ENCODE results near the gene SH2B3. TPM values are rescaled to one million over a fixed set of nuclear protein-coding genes. Genes with fewer than 3 reads are reported as not detected.

SH2B3 gene
- total and polyA plus RNA-seq, 2 donors (not counting 1 experiment from before 2014, with no cell fraction given) = 21.9 to 69.4 TPM

DNA sequence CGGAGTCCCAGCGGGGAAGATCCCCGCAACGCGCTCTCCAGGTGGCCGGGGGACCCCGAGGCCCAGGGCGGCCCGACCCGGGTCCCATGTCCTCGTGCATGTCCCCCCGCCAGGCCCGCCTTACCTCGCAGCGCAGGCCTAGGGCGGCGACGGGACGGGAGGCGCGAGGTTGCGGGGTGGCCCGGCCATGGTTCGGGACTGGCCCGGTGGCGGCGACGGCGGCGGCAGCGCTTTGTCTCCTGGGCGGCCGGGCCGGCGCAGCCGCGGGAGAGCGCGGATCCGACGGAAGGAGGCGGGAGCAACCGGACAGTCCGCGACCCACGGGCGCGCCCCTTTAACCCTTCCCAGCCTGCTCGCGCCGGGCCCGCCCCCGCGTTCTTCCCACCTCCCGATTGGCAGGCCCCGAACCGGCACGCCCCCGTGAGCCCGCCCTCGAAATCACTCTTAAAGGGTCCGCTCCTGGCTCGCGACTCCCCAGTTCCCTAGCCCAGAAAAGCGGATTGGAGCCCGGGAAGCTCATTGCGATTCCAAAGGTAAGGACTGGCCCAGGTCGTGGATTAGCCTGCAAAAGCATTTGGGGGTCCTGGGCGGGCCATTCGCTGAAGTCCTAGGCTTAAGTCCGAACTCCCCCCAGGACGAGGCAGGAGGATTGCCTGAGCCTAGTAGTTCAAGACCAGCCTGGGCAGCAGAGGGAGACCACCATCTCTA is 36.8 kb upstream of the SH2B3 start, which contains the start of gene PHETA1:
PHETA1 (minus strand) TSS at position 308 of the 708 bp plus-strand sequence. CDS start 5,668 bp downstream, outside the sequence.
- Histone ChIP-seq H3K27me3 (replicated peaks in 1 of 4; ENCODE audit: control extremely low read depth in 1 of 4, control insufficient read depth in 3 of 4, insufficient read depth in 4 of 4, low read length in 3 of 4) (no peaks in the 10 kb centered on the region), H3K9me3 (ENCODE audit: control extremely low read depth in 1 of 3, control insufficient read depth in 2 of 3, insufficient read depth in 1 of 3, low read length in 2 of 3) (no peaks in the 10 kb centered on the region), H3K4me2 (replicated peaks; ENCODE audit: low read depth, low read length, poor library complexity, severe bottlenecking) (peak within 1 kb of the TSS; percentile 94), H3K9ac (ENCODE audit: low read length) (peak within 1 kb of the TSS; percentile 86), H3K79me2 (ENCODE audit: control insufficient read depth, insufficient read depth, low read length) (peaks cover 5% of the 10 kb centered on the region), H3K36me3 (replicated peaks in 1 of 2; ENCODE audit: control extremely low read depth in 1 of 2, control insufficient read depth in 1 of 2, extremely low read depth in 1 of 2, insufficient read depth in 2 of 2, low read length in 1 of 2) (no peaks in the 10 kb centered on the region), H2AFZ (ENCODE audit: insufficient read depth, low read depth, low read length, poor library complexity, severe bottlenecking) (peak within 1 kb of the TSS; percentile 84), H4K20me1 (ENCODE audit: control insufficient read depth, insufficient read depth, low read length, poor library complexity, severe bottlenecking) (no peaks in the 10 kb centered on the region), H3K4me3 (ENCODE audit: control extremely low read depth in 1 of 5, extremely low read depth in 1 of 5, insufficient read depth in 1 of 5, low read depth in 2 of 5, low read length in 4 of 5) (peak within 1 kb of the TSS; percentile 46 to 73 (median 70)), H3K27ac (ENCODE audit: low read length in 2 of 2) (peak within 1 kb of the TSS; percentile 3 to 54), H3K4me1 (ENCODE audit: control insufficient read depth in 2 of 2, insufficient read depth in 2 of 2, low read length in 2 of 2) (peaks cover 20 to 25% of the 10 kb centered on the region in 2 donors)
- DNase-seq = peak; percentile 78
- intact Hi-C loops (cut with micrococcal nuclease) = loop anchor here (1.0 to 2.0 kb wide), 3 partner anchors 8 to 38 kb away; no protein-coding TSS in a partner anchor
- 2% methylated on average over 71 of the region's 72 CpGs for WGBS (ENCODE audit: insufficient coverage)
- ChIA-PET CTCF (interaction anchor here (1.1 to 3.5 kb wide), 7 partner anchors 14 to 83 kb away, joined by 3 to 24 read pairs (median 3); no protein-coding TSS in a partner anchor), POLR2A (interaction anchor here (0.7 kb wide), 1 partner anchor 28 kb away, joined by 3 read pairs; no protein-coding TSS in a partner anchor)
- no peaks in the 10 kb centered on the region for H3K9me3 Mint-ChIP-seq (ENCODE audit: insufficient read depth)
- TF ChIP-seq EZH2 (IDR thresholded peaks at IDR 0.05; ENCODE audit: borderline replicate concordance, insufficient read depth, low read depth, low read length, poor library complexity, severe bottlenecking) = no peak
- TF ChIP-seq, protein P1, sequence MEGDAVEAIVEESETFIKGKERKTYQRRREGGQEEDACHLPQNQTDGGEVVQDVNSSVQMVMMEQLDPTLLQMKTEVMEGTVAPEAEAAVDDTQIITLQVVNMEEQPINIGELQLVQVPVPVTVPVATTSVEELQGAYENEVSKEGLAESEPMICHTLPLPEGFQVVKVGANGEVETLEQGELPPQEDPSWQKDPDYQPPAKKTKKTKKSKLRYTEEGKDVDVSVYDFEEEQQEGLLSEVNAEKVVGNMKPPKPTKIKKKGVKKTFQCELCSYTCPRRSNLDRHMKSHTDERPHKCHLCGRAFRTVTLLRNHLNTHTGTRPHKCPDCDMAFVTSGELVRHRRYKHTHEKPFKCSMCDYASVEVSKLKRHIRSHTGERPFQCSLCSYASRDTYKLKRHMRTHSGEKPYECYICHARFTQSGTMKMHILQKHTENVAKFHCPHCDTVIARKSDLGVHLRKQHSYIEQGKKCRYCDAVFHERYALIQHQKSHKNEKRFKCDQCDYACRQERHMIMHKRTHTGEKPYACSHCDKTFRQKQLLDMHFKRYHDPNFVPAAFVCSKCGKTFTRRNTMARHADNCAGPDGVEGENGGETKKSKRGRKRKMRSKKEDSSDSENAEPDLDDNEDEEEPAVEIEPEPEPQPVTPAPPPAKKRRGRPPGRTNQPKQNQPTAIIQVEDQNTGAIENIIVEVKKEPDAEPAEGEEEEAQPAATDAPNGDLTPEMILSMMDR (IDR thresholded peaks at IDR 0.05) = no peak
- H3K4me1 Mint-ChIP-seq = peaks cover 35% of the 10 kb centered on the region
- H3K27ac Mint-ChIP-seq = peak within 1 kb of the TSS; percentile 72
- ATAC-seq (ENCODE audit: low read depth) = peak; percentile 98
- peak within 1 kb of the TSS; percentile 90 for H3K4me3 Mint-ChIP-seq
- no peaks in the 10 kb centered on the region for H3K27me3 Mint-ChIP-seq
